Measurements from ENCODE around the gene SMG5.
"Not testable (repeated sequence)": the region's sequence is repeated elsewhere in the genome, so short reads cannot be mapped to it uniquely, and the experiment has no call there.

SMG5 gene

GRCh38 chr1:156229809-156230472 lies 52.7 kb downstream of the SMG5 start:
- no peak overlapping the region for H3K4me3 Mint-ChIP-seq

GRCh38 chr1:156228501-156228900 lies 54.1 kb downstream of the SMG5 start:
- peaks cover 50% of the 10 kb centered on the region for H3K36me3 Mint-ChIP-seq (ENCODE audit: insufficient read depth)
- H3K27me3 Mint-ChIP-seq, result no peaks in the 10 kb centered on the region
- DNase-seq, result no peak

More at GRCh38 chr1:156229809-156230472, 52.7 kb downstream of the SMG5 start:
- ATAC-seq (replicated peaks) (no peak), DNase-seq (no peak)
- Mint-ChIP-seq H3K27me3 (no peaks in the 10 kb centered on the region), H3K27ac (no peak overlapping the region), H3K4me1 (ENCODE audit: low read depth in 2 of 2) (peaks cover 5 to 7% of the 10 kb centered on the region in 2 donors), H3K9me3 (no peaks in the 10 kb centered on the region), H3K36me3 (ENCODE audit: insufficient read depth) (peaks cover 56% of the 10 kb centered on the region)

GRCh38 chr1:156226782-156227181 lies 55.8 kb downstream of the SMG5 start:
- Mint-ChIP-seq H3K4me1 (ENCODE audit: low read depth in 2 of 2) (peaks cover 15 to 16% of the 10 kb centered on the region in 2 donors), H3K36me3 (ENCODE audit: insufficient read depth) (peaks cover 56% of the 10 kb centered on the region), H3K9me3 (no peaks in the 10 kb centered on the region)

More at GRCh38 chr1:156228501-156228900, 54.1 kb downstream of the SMG5 start:
- Mint-ChIP-seq H3K27ac (no peak overlapping the region), H3K9me3 (no peaks in the 10 kb centered on the region), H3K4me1 (ENCODE audit: low read depth in 2 of 2) (peaks cover 5 to 7% of the 10 kb centered on the region in 2 donors), H3K4me3 (no peak overlapping the region)
- ATAC-seq (replicated peaks), result no peak

GRCh38 chr1:156226116-156226538 lies 56.5 kb downstream of the SMG5 start:
- no peak for DNase-seq
- H3K9me3 Mint-ChIP-seq, result no peaks in the 10 kb centered on the region
- peaks cover 53% of the 10 kb centered on the region for H3K36me3 Mint-ChIP-seq (ENCODE audit: insufficient read depth)
- H3K4me3 Mint-ChIP-seq, result no peak overlapping the region
- H3K27ac Mint-ChIP-seq, result peak overlapping the region in 1 of 2 donors; percentile 39
- no peaks in the 10 kb centered on the region for H3K27me3 Mint-ChIP-seq
- no peak for ATAC-seq (replicated peaks)
- peaks cover 16 to 17% of the 10 kb centered on the region in 2 donors for H3K4me1 Mint-ChIP-seq (ENCODE audit: low read depth in 2 of 2)

More at GRCh38 chr1:156226782-156227181, 55.8 kb downstream of the SMG5 start:
- no peak for DNase-seq
- no peak for ATAC-seq (replicated peaks)
- no peak overlapping the region for H3K27ac Mint-ChIP-seq
- no peaks in the 10 kb centered on the region for H3K27me3 Mint-ChIP-seq
- no peak overlapping the region for H3K4me3 Mint-ChIP-seq

GRCh38 chr1:156225677-156226014 lies 57.0 kb downstream of the SMG5 start:
- Mint-ChIP-seq H3K9me3 (no peaks in the 10 kb centered on the region), H3K4me3 (no peak overlapping the region), H3K27ac (peak overlapping the region in 1 of 2 donors; percentile 7), H3K27me3 (no peaks in the 10 kb centered on the region), H3K36me3 (ENCODE audit: insufficient read depth) (peaks cover 53% of the 10 kb centered on the region), H3K4me1 (ENCODE audit: low read depth in 2 of 2) (peaks cover 16 to 17% of the 10 kb centered on the region in 2 donors)
- ATAC-seq (replicated peaks), result no peak
- DNase-seq, result no peak

GRCh38 chr1:156221986-156222692 lies 60.5 kb downstream of the SMG5 start:
- no peak for ATAC-seq (replicated peaks)
- peaks cover 35% of the 10 kb centered on the region for H3K36me3 Mint-ChIP-seq (ENCODE audit: insufficient read depth)
- H3K4me1 Mint-ChIP-seq (ENCODE audit: low read depth in 2 of 2), result peaks cover 29 to 31% of the 10 kb centered on the region in 2 donors
- peak overlapping the region; percentile 78 to 84 for H3K27ac Mint-ChIP-seq
- no peaks in the 10 kb centered on the region for H3K27me3 Mint-ChIP-seq
- DNase-seq, result no peak
- H3K9me3 Mint-ChIP-seq, result no peaks in the 10 kb centered on the region
- H3K4me3 Mint-ChIP-seq, result peak overlapping the region in 1 of 2 donors; percentile 13

- no peak for ATAC-seq (replicated peaks)
- Mint-ChIP-seq H3K27ac (no peak overlapping the region), H3K36me3 (ENCODE audit: insufficient read depth) (peaks cover 32% of the 10 kb centered on the region), H3K4me3 (no peak overlapping the region), H3K27me3 (no peaks in the 10 kb centered on the region), H3K4me1 (ENCODE audit: low read depth in 2 of 2) (peaks cover 24 to 26% of the 10 kb centered on the region in 2 donors), H3K9me3 (no peaks in the 10 kb centered on the region)
- DNase-seq, result no peak
Measured at GRCh38 chr1:156220226-156220625, 62.4 kb downstream of the SMG5 start.

GRCh38 chr1:156217871-156218270 lies 64.8 kb downstream of the SMG5 start:
- Mint-ChIP-seq H3K4me1 (ENCODE audit: low read depth in 2 of 2) (peaks cover 25 to 31% of the 10 kb centered on the region in 2 donors), H3K36me3 (ENCODE audit: insufficient read depth) (peaks cover 28% of the 10 kb centered on the region), H3K27me3 (no peaks in the 10 kb centered on the region), H3K4me3 (peak overlapping the region; percentile 9 to 49), H3K9me3 (no peaks in the 10 kb centered on the region), H3K27ac (peak overlapping the region; percentile 83)
- ATAC-seq (replicated peaks) (peak; percentile 35), DNase-seq (peak in 1 of 3 experiments; percentile 11)

- H3K27ac Mint-ChIP-seq; ATAC-seq (replicated peaks); DNase-seq; H3K4me3 Mint-ChIP-seq; H3K9me3 Mint-ChIP-seq; H3K27me3 Mint-ChIP-seq: not testable (repeated sequence)
- peaks cover 22 to 24% of the 10 kb centered on the region in 2 donors for H3K4me1 Mint-ChIP-seq (ENCODE audit: low read depth in 2 of 2)
- peaks cover 27% of the 10 kb centered on the region for H3K36me3 Mint-ChIP-seq (ENCODE audit: insufficient read depth)
Measured at GRCh38 chr1:156216361-156217086, 66.1 kb downstream of the SMG5 start.

GRCh38 chr1:156214024-156214748 lies 68.4 kb downstream of the SMG5 start:
- ATAC-seq (replicated peaks), result no peak
- no peak for DNase-seq
- Mint-ChIP-seq H3K9me3 (no peaks in the 10 kb centered on the region), H3K27ac (peak overlapping the region; percentile 90 to 99), H3K4me3 (peak overlapping the region; percentile 95 to 96), H3K4me1 (ENCODE audit: low read depth in 2 of 2) (peaks cover 18 to 22% of the 10 kb centered on the region in 2 donors), H3K36me3 (ENCODE audit: insufficient read depth) (peaks cover 24% of the 10 kb centered on the region), H3K27me3 (no peaks in the 10 kb centered on the region)

- DNase-seq (no peak), ATAC-seq (replicated peaks) (no peak)
- Mint-ChIP-seq H3K36me3 (ENCODE audit: insufficient read depth) (peaks cover 25% of the 10 kb centered on the region), H3K27ac (peak overlapping the region; percentile 97 to 99), H3K27me3 (no peaks in the 10 kb centered on the region), H3K9me3 (no peaks in the 10 kb centered on the region), H3K4me1 (ENCODE audit: low read depth in 2 of 2) (peaks cover 17 to 21% of the 10 kb centered on the region in 2 donors), H3K4me3 (peak overlapping the region; percentile 95 to 96)
Measured at GRCh38 chr1:156213644-156213966, 69.0 kb downstream of the SMG5 start.

GRCh38 chr1:156212833-156213643 lies 69.6 kb downstream of the SMG5 start, which contains the start of gene PMF1:
TSS of gene PMF1 (plus strand) at chr1:156213007. CDS start at chr1:156213016, 9 bp downstream.
- peak within 1 kb of the TSS; percentile 95 to 96 for H3K4me3 Mint-ChIP-seq
- peaks cover 13 to 19% of the 10 kb centered on the region in 2 donors for H3K4me1 Mint-ChIP-seq (ENCODE audit: low read depth in 2 of 2)
- peak; percentile 90 to 91 (median 90) for DNase-seq
- H3K36me3 Mint-ChIP-seq (ENCODE audit: insufficient read depth), result peaks cover 31% of the 10 kb centered on the region
- no peaks in the 10 kb centered on the region for H3K27me3 Mint-ChIP-seq
- peak within 1 kb of the TSS; percentile 97 to 99 for H3K27ac Mint-ChIP-seq
- ATAC-seq (replicated peaks), result peak; percentile 94
- no peaks in the 10 kb centered on the region for H3K9me3 Mint-ChIP-seq

Data from effector memory CD8-positive, alpha-beta T cell (primary cell).